ENCODE results near the gene FANCD2OS.
"Not testable (repeated sequence)": the region's sequence is repeated elsewhere in the genome, so short reads cannot be mapped to it uniquely, and the experiment has no call there.

The FANCD2OS gene, protein sequence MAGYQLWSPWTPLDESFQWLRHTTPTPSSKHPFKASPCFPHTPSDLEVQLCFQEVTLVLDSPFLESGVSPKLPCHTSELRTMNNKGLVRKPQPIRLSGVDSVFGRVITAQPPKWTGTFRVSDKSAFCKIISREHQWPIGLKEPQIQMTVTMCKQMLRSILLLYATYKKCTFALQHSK

DNA sequence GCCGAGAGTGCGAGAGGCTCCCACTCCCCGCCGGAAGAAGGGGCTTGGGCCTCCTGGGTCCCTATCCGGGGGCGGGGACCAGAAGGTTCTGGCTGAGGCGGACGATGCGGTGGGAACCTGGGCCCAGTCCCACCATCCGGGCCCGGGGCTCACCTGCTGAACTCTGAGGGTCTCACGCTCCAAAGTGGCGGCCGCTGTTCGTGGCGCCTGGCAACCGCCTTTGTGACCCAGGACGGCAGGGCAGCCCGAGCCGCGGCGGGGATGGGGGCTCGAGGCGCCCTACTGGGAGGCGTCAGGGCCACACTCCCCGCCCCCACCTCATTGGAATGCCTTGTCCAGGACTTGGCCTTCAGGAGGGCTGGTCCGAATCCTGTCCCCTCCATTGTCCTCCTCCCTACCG, at the start of gene FANCD2OS:
Gene FANCD2OS (minus strand): TSS at position 165 of the 400 bp plus-strand sequence. CDS start 3,481 bp downstream, outside the sequence.
- DNase-seq (ENCODE audit: low read depth in 2 of 2) = no peak

DNA sequence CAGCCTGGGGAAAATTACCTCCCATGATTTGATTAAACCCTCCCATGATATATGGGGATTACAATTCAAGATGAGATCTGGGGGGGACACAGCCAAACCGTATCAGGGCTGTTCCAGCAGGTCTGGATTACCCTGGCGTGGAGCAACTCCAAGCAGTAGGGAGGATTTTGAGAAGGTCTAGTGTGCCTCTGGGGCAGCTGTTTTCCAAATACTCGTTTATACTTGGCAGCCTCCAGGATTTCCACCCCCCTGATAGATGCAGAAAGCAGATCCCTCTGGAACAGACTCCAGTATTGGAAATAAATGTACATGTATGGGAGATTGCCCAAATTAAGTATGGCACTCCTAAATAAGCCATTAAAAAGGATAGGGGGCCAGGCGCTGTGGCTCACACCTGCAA, 49.0 kb upstream of the FANCD2OS start:
- no peak for DNase-seq (ENCODE audit: low read depth in 2 of 2)

GRCh38 chr3:10155658-10156057, 47.6 kb upstream of the FANCD2OS start:
- DNase-seq (ENCODE audit: low read depth in 2 of 2) = no peak

- no peak for DNase-seq (ENCODE audit: low read depth in 2 of 2)
Observed at GRCh38 chr3:10155123-10155472, 47.0 kb upstream of the FANCD2OS start.

DNA sequence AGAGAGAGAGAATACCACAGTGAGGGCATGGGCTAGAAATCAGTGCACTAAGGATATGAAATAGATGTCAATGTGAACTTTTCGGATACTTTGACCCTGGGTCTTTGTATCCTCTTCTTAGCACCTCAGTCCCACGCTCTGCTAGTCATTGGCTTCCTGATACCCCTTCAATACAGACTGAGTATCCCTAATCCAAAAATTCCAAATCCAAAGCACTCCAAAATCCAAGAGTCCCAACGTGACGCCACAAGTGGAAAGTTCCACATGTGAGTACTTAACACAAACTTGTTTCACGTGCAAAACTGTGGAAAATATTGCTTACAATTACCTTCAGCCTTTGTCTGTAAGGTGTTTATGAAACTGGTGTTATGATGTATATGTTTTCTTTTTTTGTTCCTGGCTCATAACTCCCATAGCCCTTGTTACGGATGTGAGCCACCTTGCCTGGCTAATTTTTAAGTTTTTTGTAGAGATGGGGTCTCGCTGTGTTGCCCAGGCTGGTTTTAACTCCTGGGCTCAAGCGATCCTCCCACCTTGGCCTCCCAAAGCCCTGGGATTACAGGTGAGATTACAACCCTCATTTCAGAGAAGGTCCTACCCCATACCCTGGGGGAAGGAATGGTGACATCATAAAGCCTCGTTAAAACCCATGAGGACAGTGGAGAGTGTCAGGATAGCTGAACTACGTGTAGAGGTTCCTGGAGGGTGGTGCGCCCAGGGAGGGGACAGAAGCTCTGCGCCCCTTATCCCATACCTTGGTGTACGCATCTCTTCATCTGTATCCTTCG, 46.5 kb upstream of the FANCD2OS start:
- no peak for DNase-seq (ENCODE audit: low read depth in 2 of 2)

GRCh38 chr3:10150987-10151386, 42.9 kb upstream of the FANCD2OS start:
- no peak for DNase-seq (ENCODE audit: low read depth in 2 of 2)

GRCh38 chr3:10149226-10149625, 41.2 kb upstream of the FANCD2OS start:
- DNase-seq (ENCODE audit: low read depth in 2 of 2) = no peak

- no peak for DNase-seq (ENCODE audit: low read depth in 2 of 2)
Observed at GRCh38 chr3:10145685-10146084, 37.6 kb upstream of the FANCD2OS start.

DNA sequence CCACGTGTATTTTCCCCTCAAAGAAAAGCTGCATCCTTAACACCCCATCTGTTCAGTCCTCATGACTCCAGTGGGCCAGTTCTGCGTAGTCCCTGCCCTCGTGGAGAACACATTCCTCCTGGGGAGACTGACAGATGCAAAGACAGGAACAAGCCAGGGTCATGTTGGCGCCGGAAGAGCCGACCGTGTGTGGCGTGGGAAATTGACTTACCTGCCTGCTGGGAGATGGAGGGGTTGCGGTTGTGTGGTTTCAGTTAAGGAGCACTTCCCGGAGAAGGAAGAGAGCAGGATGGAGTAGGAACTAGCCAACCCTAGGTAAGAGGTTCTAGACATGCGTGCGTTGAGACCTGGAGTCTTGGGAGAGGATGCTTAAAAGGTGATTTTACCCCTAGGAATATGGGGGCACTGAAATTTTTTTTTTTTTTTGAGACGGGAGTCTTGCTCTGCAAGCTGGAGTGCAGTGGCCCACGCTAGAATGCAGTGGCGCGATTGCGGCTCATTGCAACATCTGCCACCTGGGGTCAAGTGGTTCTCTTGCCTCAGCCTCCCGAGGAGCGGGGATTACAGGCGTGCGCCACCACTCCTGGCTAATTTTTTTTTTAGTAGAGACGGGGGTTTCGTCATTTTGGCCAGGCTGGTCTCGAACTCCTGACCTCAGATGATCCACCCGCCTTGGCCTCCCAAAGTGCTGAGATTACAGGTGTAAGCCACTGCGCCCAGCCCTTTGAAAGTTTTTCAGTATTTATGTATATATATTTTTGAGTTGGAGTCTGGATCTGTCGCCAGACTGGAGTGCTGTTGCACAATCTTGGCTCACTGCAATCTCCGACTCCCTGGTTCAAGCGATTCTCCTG, 34.9 kb upstream of the FANCD2OS start:
- DNase-seq (ENCODE audit: low read depth in 2 of 2) = no peak

- DNase-seq (ENCODE audit: low read depth in 2 of 2) = no peak
Observed at GRCh38 chr3:10140996-10141546, 33.0 kb upstream of the FANCD2OS start.

DNA sequence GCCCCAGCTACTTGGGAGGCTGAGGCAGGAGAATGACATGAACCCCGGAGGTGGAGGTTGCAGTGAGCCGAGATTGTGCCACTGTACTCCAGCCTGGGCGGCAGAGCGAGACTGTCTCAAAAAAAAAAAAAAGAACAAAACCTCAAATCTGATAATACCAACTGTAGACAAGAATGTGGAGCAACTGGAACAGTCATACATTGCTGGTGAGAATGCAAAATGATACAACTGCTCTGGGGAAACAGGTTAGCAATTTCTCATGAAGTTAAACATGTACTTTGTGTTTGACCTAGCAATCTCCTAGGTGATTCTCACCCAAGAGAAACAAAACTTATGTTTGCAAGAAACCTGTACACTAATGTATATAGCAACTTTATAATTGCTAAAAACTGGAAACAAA, 29.1 kb upstream of the FANCD2OS start:
- DNase-seq (ENCODE audit: low read depth in 2 of 2) = no peak

GRCh38 chr3:10136426-10137005, 28.5 kb upstream of the FANCD2OS start:
- DNase-seq (ENCODE audit: low read depth in 2 of 2) = no peak

- DNase-seq (ENCODE audit: low read depth in 2 of 2) = not testable (repeated sequence)
Observed at GRCh38 chr3:10135872-10136271, 27.8 kb upstream of the FANCD2OS start.

- DNase-seq (ENCODE audit: low read depth in 2 of 2) = no peak
Observed at GRCh38 chr3:10122724-10123123, 14.7 kb upstream of the FANCD2OS start.

- DNase-seq (ENCODE audit: low read depth in 2 of 2) = no peak
Observed at GRCh38 chr3:10121064-10121463, 13.0 kb upstream of the FANCD2OS start.

- no peak for DNase-seq (ENCODE audit: low read depth in 2 of 2)
Observed at GRCh38 chr3:10119376-10119775, 11.3 kb upstream of the FANCD2OS start.

GRCh38 chr3:10116928-10117327, 8.9 kb upstream of the FANCD2OS start:
- no peak for DNase-seq (ENCODE audit: low read depth in 2 of 2)

DNA sequence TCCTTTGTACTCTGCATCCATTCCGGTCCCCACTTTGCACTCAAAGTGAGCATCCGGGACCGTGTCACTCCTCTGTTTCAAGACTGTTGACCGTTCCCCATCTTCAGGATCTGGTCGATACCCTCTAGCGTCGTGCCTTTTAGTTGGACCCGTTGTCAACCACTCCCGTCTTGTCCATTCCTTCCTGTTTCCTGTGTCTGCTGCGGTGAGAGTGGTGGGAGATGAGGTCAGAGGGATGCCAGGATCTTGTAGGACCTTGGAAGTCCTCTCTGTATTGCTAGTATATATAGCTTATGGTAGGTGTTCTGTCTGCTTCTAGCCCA, 8.0 kb upstream of the FANCD2OS start:
- DNase-seq (ENCODE audit: low read depth in 2 of 2) = peak in 1 of 2 donors; percentile 3

DNA sequence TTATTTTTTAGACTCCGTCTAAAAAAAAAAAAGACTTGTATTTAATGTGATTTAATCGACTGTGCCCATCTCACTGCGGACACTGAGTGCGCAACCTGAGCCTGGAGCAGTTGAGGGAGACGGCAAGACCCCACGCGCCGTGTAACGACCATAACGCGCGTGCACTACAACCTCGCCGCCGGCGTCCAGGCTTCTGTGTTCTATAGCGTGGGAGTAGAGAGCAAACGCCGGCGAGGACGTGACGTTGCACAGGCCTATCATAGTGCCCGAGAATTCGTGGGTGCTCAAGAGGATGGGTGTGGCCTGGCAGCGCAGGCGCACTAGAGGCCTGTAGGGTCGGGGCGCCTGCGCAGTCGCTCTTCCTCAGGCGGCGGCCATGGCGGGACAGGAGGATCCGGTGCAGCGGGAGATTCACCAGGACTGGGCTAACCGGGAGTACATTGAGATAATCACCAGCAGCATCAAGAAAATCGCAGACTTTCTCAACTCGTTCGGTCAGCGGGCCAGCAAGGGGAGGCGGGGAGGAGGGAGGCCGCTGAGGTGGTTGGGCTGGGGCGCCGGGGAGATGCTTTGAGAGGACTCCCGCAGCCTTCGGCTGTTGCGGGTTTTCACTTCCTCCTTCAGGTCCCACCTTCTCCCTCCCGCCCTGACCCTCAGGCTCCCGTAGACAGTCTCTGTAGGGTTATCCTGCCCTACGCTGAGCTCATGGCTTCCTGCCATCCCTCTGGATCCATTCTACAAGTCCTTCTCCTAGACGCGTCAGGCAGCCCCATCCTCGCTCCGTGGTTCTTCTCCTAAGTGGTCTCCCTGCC, 7.5 kb upstream of the FANCD2OS start, which contains the start of gene BRK1:
Gene BRK1 (plus strand): TSS at position 350 of the 812 bp plus-strand sequence. CDS start 27 bp downstream, at position 377.
- DNase-seq (ENCODE audit: low read depth in 2 of 2) = peak; percentile 87 to 91

DNA sequence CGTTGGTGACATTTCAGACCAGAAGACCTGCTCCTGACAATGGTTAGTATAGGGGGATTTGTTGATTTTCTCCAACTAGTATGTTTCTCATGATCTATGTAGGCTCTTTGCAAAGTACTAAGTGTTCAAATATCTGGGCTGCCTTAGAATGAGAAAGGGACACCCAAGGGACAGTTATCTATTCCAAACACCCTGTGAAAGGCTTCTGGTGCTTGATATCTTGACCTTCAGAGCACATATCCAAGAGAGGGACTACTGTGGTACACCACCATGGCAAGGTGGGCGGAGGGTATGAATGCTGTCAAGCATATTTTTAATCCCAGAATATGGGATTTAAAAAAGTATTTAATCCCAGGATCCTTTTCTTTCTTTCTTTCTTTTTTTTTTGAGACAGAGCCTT, 1.1 kb downstream of the FANCD2OS start:
- DNase-seq (ENCODE audit: low read depth in 2 of 2) = no peak

DNA sequence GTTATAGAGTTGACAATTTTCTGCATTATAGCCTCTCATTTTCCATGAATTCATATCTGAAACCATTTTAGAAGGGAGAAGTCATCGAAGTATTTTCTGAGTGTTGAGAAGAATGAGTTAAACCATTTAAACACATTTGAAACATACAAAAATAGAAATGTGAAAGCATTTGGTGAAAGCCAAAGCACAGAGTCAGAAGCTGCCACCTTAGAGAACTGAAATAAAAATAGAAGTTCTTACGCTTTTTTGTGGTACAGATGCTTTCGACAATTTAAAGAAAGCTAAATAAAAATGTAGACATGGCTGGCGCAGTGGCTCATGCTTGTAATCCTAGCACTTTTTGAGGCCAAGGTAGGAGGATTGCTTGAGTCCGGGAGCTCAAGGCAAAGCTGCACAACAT, 9.0 kb downstream of the FANCD2OS start:
- no peak for DNase-seq (ENCODE audit: low read depth in 2 of 2)
